AG08396 (cell line): ENCODE results near the gene DDX53.

Experiments used
- DNase-seq: peaks from one replicate; pipeline ENCODE4 v3.0.0; 2012; ENCODE audit warnings: low spot score, mixed read lengths

DDX53 gene

DNA sequence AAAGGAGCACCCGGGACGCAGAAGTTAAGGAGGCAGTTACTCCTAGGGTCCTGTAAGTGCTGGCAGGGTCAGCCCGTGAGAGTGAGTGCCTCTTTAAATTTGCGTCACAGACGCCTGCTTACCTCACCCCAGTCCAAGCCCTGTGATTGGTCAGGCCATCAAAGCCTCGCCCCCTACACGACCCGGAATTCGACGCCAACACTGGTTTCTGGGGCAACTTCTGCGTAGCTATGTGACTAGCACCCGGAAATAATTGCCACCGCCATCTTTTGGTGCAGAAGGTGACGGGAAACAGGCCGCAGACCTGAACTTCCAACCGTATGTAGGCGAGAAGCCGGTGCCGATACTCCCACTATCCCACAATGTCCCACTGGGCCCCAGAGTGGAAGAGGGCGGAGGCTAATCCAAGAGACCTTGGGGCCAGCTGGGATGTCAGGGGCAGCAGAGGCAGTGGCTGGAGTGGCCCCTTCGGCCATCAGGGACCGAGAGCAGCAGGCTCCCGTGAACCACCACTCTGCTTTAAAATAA, at the start of gene DDX53:
Gene DDX53 (plus strand): TSS at position 265 of the 528 bp plus-strand sequence. CDS start 98 bp downstream, at position 363.
- no peak for DNase-seq

DNA sequence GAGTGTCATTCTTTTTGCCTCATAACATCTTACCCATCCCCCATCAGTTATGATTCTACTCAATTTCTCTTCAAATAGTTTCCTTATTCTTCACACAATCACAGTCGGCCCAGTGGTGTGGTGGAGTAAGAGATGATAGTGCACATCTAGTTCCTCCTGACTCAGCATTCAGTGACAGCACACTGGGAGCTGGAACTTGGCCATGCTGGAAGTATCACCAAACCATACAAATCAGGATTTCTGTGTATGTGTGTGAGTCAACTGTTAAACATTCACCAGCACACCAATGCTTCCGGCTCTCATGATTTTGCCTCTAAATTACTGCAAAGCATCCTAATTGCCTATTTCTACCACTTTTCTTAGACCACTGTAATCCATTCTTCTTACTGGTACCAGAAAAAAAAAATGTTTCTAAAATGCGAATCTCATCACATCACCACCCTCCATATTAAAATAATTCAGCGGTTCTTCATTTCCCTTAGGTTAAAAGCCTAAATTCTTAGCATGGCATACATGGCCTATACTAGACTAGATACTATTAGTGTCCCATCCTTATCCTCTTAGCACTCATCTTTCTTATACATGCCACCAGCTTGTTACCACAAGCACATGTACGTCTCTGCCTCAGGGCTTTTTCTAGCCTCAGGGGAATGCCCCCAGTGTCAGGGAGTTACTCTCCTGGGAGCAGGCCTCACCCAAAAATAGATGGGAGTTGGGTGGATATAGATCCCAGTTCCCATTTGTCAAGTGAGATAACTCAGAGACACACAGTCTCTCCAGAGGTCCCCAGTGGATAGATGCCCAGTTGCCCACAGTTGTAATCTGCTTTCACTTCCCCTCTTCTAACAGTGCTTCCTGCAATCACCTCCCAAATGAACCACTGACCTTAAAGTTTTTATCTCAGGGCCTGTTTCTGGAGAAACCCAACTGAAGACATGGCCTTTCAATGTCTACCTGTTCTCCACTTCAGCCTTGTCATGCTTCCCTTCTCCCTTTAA, 49.2 kb upstream of the DDX53 start:
- peak; percentile 39 for DNase-seq

DNA sequence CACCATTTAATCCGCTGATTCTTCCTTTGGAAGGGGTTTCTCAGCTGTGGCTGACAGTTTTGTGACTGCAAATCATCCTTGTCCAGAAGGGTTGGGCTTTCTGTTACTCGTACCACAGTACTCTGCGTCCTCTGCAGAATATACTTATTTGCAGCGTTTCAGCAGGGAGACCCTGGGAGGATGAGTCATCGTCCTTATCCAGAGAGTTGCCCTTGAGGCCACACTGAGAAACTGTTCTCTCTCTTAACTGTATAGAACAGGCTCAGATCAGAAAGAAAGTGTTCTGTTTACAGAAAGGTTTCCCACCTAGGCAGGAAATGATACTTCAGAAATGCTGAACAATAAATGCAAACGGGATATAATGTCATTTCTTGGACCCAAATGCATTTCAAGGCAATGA, 47.8 kb upstream of the DDX53 start:
- DNase-seq = no peak

DNA sequence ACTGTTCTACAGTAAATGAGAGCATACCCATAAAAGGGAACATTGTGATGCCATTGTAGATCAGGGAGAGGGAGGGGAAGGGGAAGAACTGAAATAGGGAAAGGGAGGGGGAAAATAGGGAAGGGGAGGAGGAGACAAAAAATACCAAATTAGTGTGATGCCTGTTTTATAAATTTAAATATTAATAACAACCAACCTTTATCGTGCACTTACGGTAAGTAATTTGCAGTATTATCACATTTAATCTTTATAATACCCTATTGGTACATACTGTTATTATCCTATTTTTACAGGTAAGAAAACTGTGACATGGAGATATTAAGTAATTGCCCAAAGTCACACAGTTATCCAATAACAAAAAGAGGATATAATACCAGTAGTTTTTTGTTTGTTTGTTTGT, 41.5 kb upstream of the DDX53 start:
- no peak for DNase-seq

DNA sequence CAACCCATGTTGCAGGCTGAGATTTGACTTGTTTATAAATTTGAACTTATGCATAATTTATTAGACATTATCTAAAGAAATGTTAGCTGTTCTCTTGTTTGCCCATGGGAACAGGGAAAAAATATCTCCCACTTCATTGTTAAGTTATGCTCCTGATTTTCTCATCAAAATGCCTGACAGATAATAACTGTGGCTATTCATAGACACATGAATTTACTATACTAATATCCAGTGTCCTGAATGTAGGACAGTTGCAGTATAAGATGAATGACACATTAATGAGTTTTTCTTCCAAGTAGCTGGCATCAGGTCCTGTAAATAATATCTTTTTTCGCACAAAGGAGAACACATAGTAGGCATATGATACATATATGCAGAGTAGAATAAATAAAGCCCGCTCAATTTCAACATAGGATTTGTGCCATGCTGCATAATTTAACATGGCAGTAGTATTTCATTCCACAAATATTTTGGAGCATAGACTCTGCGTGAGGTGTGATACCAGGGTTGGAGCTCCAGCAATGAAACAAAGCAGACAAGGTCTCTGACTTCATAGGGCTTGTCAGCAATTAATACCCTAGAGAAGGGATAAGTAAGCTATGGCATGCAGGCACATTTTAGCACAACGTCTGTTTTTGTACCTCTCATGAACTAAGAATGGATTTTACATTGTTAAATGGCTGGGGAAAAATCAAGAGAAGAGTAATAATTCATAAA, 40.4 kb upstream of the DDX53 start:
- no peak for DNase-seq

DNA sequence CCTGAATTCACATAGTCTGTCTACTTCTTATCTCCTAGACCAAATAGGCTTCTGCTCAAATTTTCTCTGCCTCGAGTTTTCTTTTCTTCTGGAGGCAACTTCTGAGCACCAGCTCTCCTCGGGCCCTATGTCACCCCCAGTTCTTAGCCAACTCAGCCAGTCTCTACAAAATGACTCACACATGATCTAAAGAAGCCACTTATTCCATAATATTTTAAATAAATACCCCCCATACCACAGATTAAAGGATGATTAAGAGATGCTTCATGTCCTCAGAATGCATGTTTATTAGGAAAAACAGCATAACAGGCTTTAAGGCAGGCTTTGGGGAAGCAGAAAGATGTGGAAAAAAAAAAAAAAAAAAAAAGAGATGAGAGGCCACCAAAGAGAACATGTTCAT, 36.6 kb upstream of the DDX53 start:
- DNase-seq = no peak

DNA sequence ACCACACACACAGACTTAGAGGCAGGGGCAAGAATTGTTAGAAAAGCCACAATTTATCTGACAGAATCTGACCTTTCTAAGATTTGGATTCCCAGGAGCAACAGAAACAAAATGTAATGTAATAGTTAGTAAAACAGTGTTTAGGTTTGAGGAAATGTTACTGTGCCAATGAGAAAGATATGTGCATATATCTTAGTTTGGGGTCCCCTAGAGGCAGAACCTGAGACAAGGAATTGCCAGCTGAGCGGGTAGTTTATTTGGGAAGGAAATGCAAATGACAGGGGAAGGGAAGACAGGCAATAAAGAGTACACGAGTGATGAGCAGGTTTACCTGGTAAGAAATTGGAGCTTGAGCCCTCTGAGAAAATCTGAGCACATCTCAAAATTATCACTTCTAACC, 31.3 kb upstream of the DDX53 start:
- DNase-seq = no peak

DNA sequence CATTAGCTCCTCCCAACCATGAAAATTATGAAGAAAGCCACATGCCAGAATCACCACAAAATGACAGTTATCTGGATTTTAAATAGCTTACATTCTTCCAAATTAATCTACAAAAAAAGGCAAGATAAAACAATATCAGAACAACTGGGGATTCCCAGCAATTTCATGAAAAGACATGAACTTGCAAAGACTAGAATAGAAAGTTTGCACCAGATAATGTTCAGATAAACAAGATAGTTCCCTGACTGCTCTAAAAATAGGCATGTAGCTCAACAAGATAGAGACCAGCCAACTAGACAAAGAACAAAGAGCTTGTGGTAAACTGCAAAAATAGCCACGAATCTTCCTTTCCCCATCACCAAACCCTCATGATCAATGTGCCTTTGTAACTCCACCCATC, 30.3 kb upstream of the DDX53 start:
- DNase-seq = no peak

DNA sequence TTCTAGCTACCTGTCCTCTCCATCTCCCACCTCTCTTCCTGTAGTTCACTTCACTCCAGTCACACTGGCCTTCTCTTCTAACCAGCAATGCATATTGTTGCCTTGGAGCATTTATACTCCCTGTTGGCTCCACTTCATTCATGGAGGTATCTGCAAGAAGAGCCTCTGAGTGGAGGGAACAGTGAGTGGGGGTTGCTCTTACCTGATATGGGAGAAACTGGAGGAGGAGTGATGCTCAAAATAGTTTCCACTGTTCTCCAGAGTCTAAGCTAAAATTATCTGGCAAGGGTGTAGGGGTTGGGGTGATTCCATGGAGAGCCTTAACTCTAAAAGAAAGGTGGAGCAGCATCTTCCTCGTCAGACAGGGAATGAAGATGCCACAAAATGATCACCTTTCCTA, 28.9 kb upstream of the DDX53 start:
- DNase-seq = no peak

DNA sequence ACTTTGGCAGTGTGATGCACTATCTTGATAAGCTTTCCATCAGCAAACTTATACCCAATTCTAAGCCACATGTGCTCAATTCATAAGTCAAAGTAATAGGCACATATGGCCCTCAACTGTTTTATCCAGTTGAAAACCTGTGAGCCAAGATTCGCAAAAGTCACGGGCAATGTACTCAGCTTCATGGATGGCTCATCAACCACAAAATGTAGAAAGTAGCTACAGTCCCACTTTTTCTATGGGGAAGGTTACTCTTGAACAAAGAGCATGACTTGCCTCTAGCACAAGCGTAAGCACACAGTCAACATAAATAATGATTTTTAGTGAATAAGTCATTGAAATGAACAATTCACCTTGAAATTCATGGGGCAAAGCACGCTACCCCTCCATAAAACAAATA, 25.1 kb upstream of the DDX53 start:
- peak; percentile 12 for DNase-seq

DNA sequence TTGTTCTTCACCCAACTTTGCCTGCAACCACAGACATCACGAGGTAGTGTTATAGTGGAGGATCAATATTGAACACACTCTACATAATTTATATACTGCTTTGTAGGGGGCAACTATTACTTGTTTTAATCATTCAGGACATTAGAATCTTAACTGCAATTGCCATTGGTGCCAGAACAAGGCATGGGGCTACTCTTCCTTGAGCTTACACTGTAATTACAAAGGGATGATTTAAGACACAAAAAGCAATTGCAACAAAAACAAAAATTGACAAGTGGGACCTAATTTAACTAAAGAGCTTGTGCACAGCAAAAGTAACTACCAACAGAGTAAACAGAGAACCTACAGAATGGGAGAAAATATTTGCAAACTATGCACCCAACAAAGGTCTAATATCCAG, 24.0 kb upstream of the DDX53 start:
- DNase-seq = no peak

DNA sequence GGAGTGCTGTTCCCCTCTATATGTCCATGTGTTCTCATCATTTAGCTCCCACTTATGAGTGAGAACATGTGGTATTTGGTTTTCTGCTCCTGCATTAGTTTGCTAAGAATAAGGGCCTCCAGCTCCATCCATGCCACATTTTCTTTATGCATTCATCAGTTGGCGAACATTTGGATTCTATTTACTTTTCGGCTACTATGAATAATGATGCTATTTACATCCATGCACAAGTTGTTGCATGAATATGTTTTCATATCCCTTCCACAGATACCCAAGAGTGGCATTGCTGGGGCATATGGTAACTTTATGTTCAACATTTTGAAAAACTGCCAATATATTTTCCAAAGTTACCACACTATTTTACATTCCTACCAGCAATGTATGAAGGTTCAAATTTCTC, 13.8 kb upstream of the DDX53 start:
- DNase-seq = no peak

DNA sequence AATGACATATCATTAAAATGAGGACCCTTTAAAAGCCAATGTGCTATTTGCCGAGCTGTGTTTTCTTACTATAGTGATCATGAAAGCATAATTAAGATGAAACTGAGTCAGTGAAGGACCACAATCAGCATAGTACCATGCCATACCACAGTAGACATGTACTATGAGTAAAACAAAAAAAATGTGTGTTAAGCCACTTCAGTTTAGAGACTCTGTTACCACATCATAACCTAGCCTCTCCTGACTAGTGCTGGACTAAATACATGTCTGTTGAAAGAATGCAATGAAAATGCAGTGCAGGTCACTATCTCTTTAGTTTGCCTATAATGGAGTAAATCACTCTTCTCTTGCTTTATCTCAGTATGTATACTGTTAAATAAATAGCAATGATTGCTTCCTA, 12.3 kb upstream of the DDX53 start:
- no peak for DNase-seq

DNA sequence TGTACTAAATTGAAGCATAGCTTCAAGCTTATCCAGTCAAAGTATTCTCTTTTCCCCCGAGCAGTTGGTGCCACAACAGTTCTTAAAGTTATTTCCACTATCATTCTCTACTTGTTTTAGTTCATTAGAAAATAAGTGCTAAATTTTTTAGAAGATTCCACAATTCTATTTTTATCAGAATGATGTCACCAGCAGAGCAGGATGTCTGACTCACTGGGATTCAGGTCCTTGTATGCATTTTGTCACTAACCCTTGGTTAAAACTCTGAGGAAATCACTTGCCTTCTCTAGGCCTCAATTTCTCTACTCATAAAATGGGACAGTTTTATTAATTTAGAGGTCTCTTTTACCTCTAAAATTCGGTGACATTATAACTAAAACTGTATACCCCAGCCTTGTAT, 3.4 kb downstream of the DDX53 start:
- peak; percentile 32 for DNase-seq

DNA sequence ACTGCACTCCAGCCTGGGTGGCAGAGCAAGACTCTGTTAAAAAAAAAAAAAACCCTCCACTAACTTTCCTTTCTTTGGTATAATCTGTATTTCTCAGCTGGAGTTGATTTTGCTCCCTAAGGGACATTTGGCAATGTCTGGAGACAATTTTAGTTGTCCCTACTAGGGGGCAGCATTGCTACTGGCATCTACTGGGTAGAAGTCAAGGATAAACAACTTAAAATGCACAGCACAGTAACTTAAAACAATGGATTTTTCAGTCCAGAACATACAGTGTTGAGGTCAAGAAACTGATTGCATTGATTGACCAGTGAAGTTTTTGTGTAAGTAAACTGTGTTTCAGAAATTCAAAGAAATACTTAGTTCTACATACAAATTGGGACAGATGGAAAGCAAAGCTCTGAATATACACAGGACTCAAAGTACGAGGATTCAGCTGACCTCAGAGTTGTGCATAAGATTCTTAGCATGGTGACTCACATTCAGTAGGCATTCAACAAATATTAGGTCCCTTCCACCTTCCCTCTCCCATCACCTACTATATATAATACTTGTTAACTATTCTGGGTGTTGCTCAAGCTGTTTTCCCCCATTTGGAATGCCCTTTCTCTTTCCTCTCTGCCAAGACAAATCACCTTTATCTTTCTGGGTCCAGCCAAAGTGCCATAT, 8.8 kb downstream of the DDX53 start:
- DNase-seq = peak; percentile 8

DNA sequence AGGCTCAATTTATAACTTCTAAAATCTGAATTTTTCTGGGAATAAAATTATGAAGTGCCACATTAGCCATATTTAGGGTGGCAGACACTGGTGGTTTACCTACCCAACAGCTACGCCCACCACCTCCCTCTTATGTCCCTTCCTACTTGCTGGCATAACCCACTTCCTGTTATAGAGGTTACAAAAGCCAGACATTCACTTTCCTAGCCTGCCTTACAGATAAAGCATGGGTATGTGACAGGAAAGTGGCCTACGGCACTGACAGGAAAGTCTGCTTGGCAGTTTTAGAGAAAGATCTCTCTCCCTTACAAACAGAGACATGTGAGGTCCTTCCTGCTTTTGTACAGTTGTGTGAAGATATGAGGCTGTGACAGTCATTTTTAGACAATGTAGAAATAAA, 12.4 kb downstream of the DDX53 start:
- DNase-seq = no peak

DNA sequence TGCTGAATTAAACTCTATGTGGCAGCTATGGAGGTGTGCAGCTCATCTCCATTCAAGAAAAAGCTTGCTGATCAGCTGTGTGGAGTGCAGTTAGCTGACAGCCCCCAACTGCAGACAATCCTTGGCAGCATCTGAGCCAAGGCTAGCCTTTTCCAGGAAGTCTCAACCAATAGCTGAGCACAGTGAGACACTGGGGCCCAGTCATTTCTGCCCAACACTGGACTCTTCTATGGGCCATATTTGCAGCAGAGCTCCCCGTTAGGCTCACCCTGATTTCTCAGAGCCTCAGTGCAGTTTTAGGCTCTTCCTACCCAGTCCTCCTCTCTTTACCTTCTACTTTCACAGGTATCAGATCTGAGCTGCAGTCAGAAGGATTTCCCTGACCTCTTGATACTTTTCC, 12.9 kb downstream of the DDX53 start:
- no peak for DNase-seq

DNA sequence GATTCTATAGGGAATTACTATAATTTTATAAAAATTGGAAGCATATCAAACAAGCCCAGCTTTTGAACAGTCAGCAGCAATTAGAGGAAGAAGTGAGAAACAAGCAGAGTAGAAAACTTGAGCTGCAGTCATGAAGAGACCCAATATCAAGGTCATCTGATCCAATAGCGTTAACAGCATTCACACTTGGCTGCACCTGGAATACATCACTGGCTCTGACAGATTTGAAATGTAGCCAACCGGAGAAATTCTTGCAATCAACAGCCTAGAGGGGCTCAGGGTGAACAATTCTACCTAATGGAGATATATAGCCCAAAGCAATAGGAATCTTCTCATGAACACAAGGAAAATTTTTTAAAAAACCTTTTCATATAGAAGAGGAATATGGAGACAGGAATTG, 13.6 kb downstream of the DDX53 start:
- no peak for DNase-seq

DNA sequence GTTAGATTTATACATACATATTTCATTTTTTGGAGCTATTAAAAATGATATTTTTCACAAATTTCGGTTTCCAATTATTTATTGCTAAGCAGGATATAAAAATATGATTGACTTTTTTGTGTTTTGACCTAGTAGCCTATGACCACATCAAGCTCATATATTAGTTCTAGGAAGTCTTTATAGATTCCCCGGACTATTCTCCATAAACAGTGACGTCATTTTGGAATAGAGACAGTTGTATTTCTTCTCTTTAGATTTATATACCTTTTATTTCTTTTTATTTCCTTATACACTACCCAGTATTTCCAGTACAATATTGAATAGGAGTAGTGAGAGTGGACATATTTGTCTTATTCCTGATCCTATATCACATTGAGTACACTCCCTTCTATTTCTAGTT, 31.8 kb downstream of the DDX53 start:
- DNase-seq = no peak

DNA sequence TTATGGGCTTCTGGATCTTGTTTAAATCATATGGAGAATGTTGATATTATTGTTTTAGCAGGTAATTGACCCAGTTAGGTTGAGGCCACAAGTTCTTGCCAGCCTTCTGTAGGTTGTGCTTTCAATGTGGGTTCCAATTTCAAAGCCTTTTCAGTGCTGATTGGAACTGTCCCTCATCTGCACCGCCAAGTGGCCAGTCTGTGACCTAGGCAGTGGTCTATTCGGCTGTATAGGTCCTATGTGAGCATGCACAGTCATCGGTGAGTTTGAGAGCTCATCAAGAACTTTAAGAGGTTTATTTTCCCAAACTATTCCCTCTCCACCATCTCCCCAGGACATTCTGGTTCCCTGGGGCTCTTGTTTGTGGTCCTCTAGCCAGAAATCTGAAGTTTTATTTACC, 35.7 kb downstream of the DDX53 start:
- no peak for DNase-seq

DNA sequence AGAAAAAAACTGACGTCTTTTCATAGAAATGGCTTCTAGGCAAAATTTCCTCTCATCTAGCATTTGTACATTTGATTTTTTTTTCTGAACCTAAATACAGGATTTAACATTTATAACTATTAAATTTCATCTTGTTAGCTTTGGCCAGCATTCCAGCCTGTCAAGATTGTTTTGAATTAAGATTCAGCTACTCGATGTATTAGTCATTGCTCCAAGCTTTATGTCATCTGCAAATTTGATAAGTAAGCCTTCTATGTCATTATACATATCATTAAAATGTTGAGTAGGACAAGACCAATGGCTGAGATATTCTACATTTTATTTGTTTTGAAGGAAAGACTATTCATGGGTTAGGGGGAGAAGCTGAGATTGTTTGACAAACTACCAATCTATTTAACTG, 46.7 kb downstream of the DDX53 start:
- DNase-seq = no peak

DNA sequence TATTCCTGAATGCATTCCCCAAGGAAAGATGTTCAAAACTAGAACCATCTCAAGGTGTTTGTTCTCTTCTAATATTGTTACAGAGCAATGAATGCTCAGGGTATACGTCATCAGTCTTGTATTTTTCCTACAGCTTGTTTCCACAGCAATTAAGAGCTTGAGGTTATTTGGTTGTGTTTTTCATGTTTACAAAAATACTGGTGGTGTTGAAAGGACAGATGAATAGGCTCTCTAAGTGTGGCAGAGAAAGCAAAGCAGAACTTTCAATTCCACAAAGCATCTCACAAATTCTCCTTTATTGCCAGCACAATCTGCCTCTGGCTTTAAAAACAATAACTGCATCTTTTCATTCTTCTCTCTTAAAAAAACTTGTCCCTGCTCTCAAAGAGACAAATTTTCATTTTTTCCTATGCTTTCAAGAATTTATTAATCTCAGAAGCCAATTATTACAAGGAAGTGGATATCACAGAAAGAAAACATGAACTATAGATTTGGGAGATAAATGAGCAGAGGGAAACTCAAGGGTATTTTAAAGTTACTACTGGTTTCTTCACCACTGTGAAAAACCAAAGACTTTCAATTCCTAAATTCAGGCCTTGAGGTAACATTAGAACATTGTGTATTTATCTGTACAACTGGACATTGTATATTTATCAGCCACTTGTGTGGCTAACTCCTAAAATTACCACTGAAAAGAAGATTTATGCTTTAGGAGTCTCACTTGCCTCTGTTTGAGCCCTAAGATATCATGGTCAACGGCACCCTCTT, 49.2 kb downstream of the DDX53 start:
- DNase-seq = no peak
